ENCODE results near the gene EPB41L3.
"Not testable (repeated sequence)": the region's sequence is repeated elsewhere in the genome, so short reads cannot be mapped to it uniquely, and the experiment has no call there.

EPB41L3 gene

DNA sequence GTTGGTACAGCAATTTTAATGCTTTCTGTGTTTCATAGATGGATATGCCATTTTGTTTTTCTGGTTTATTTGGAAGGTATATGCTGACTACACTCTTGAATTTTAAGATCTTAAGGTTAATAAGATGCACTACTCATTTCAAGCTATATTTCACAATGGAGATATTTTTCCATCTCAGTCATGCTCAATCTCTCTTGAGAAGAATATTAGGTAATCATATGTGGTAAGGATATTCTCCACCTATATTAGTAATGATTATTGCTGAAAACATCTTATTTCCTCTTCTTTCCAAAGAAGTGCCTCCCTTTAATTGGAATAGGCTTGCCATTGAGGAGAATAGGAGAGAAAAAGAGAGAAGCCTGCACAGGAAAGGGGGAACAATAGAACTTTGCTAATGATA is 40.1 kb downstream of the EPB41L3 start:
- FAIRE-seq = no peak
- no peak for DNase-seq (ENCODE audit: insufficient read length, low spot score)

DNA sequence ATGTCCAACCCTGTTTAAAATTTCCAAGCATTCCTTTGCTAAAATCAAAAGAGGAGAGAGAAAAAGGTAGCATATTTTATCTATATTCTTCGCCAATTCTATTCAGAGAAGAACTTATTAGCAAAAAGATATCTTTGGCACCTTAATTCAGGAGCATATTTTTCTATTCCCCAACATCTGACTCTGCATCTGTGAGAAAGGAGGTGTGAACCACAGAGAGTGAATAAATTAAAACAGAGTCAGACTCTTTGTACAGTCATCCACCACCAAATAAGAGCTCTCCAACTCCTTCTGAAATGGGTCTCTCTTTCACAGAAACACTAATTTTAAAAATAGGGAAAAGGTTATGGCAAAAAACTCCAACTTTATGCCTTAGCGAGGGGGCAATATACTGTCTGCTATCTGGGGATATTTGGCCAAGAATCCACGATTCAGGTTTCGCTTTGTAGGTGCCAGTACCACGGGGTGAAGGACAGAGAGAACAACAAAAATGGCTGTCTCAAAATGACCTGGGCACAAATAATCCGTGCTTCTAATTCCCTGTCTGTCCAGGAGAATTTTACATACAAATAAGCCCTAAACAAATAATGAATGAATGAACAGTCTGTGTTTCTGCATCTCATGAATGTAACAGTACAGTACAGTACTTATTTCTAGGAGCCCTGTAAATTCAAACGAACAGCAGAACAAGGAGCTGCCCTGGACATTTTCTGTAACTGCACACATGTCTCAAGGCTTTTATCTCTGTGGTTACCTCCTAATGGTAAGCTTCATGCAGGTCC is 43.4 kb downstream of the EPB41L3 start:
- DNase-seq (ENCODE audit: insufficient read length, low spot score) (no peak), FAIRE-seq (no peak)

- no peak for FAIRE-seq
Measured at GRCh38 chr18:5498452-5498851, 45.3 kb downstream of the EPB41L3 start.

GRCh38 chr18:5496305-5496704 is 47.5 kb downstream of the EPB41L3 start:
- FAIRE-seq = no peak

More at GRCh38 chr18:5498452-5498851, 45.3 kb downstream of the EPB41L3 start:
- no peak for DNase-seq (ENCODE audit: insufficient read length, low spot score)

GRCh38 chr18:5490753-5491480 is 52.9 kb downstream of the EPB41L3 start:
- no peak for DNase-seq (ENCODE audit: insufficient read length, low spot score)
- FAIRE-seq = no peak

More at GRCh38 chr18:5496305-5496704, 47.5 kb downstream of the EPB41L3 start:
- DNase-seq (ENCODE audit: insufficient read length, low spot score) = no peak

- no peak for DNase-seq (ENCODE audit: insufficient read length, low spot score)
- FAIRE-seq = no peak
Measured at GRCh38 chr18:5488844-5489243, 55.0 kb downstream of the EPB41L3 start.

GRCh38 chr18:5488044-5488443 is 55.8 kb downstream of the EPB41L3 start:
- DNase-seq (ENCODE audit: insufficient read length, low spot score); FAIRE-seq: not testable (repeated sequence)

- DNase-seq (ENCODE audit: insufficient read length, low spot score) (no peak), FAIRE-seq (no peak)
Measured at GRCh38 chr18:5484526-5484925, 59.3 kb downstream of the EPB41L3 start.

GRCh38 chr18:5481621-5482020 is 62.2 kb downstream of the EPB41L3 start:
- DNase-seq (ENCODE audit: insufficient read length, low spot score) (no peak), FAIRE-seq (no peak)

GRCh38 chr18:5478261-5478660 is 65.5 kb downstream of the EPB41L3 start:
- DNase-seq (ENCODE audit: insufficient read length, low spot score) = no peak
- FAIRE-seq = no peak

DNA sequence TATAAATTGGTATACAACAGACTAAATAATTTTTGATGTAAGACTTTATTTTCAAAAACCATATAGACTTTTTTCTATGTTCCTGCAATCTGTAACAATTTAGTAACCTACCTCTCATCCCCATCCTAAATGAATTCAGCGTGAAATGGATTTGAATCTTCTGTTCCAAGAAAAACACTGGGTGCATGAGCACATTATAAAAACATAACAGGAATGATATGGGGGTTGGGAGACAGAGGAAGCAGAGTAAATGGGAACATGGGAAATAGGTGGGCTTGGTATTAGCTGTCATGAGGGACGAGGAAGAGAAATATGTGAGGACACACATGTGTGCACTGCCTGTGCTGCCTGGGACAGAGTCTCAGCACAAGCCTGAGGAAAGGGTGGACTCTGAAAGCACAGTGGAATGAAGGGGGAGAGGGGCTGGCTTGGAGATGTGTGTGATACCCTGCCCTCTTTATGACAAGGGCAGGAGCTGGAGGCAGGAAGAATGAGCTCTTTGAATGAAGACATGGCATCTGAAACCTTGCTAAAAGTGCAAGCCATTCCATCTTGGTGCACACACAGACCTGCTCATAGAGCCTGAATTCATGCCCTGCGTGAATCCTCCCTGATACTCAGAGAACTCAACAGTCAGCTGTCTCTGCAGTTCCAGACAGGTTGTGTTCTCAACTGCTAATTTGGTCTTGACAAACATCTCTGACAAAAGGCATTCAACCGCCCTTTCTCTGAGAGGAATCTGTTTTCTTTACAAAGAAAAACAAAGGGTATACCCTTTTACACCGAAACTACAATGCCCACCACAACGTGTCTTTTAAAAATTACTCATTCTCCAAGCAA is 66.6 kb downstream of the EPB41L3 start:
- no peak for FAIRE-seq
- no peak for DNase-seq (ENCODE audit: insufficient read length, low spot score)

DNA sequence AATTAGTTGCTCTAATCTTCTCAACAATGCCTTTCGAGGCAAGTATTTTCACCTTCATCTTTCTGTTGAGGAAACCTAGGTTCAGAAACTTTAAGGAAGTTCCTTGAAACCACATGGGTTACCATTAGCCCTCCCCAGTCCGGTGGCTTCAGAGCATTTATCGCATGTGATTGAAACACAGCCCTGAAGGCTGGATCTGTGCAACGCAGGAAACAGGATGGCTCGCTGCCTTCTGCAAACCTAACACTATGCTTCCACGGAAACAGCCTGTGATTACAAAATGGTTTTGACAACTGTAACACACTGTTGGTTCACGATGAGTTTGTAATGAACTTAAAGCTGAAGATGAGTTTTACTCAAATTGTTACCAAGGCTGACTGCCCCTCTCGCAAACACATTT is 68.5 kb downstream of the EPB41L3 start:
- FAIRE-seq = no peak
- DNase-seq (ENCODE audit: insufficient read length, low spot score) = no peak

GRCh38 chr18:5469340-5469739 is 74.5 kb downstream of the EPB41L3 start:
- FAIRE-seq (no peak), DNase-seq (ENCODE audit: insufficient read length, low spot score) (no peak)

DNA sequence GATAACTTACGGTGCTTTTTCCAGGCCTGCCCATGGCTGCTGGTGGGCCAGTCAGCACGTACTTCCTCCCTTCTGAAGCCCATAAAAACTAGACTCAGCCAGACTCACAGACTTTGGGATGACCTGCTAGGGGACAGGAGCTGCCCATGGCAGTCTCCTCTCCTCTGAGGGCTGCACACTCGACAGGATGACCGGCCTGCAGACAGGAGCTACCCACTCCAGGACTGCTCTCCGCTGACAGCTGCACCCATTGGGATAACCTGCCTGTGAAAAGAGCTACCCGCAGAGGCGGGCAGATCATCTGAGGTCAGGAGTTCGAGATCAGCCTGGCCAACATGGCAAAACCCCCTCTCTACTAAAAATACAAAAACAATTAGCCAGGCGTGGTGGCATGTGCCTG is 75.4 kb downstream of the EPB41L3 start:
- DNase-seq (ENCODE audit: insufficient read length, low spot score) (no peak), FAIRE-seq (no peak)

DNA sequence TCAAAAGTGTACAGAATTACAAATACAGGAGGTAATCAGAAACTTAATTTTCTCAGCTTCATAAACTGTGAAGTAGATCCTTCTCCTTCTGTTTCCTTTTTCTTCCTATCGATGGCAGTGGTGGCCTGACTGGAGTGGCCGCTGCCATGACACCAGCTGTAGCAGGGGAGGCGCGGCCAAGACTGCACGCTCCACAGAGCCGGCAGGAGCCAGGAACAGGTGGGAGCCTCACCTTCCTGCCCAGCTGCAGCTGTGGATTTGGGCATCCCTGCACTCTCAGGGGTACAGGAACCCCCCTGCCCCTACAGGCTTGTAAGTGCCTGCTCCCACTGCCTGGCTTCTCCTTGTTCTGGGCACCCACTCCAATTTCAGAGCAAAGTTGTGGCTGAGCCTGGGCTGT is 76.1 kb downstream of the EPB41L3 start:
- DNase-seq (ENCODE audit: insufficient read length, low spot score) (no peak), FAIRE-seq (no peak)

- DNase-seq (ENCODE audit: insufficient read length, low spot score) (no peak), FAIRE-seq (no peak)
Measured at GRCh38 chr18:5466256-5466655, 77.5 kb downstream of the EPB41L3 start.

DNA sequence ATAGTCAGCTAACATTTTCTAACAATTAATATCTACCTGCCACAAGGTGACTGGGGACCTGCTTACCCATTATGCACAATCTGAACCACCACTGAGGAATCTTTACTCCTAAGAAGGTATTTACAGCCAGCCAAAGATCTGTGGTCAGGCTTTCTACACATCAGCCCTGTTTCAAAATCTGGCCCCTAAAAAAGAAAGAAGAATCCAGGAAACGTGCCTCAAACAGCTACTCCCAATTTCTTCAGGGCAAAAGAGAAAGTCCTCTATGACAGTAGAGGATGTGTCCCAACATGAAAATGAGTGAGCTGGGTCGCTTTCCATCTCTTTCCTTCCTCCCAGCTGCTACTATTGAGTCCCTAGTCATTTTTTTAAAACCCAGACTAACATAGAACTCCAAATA is 79.5 kb downstream of the EPB41L3 start:
- FAIRE-seq = no peak
- DNase-seq (ENCODE audit: insufficient read length, low spot score) = no peak

GRCh38 chr18:5463831-5464230 is 80.0 kb downstream of the EPB41L3 start:
- no peak for FAIRE-seq
- DNase-seq (ENCODE audit: insufficient read length, low spot score) = no peak

GRCh38 chr18:5463390-5463789 is 80.4 kb downstream of the EPB41L3 start:
- FAIRE-seq (no peak), DNase-seq (ENCODE audit: insufficient read length, low spot score) (no peak)

DNA sequence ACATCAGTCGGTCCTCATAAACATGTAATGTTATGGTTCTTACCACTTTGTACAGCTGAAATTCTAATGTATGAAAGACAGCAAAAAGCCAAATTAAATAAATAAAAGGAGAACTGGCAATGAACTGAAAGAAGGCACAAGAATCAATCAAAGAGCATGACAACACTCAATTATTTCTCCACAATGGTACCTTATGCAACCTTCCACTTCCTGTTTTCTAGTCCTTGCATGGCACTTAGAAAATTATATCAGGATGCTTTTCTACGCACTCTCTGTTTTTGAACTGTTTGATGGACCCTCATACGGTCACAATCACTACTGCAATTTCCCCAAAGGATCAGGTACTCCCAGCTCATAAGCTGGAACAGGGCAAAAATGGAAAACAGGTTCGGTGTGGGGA is 81.6 kb downstream of the EPB41L3 start:
- FAIRE-seq (no peak), DNase-seq (ENCODE audit: insufficient read length, low spot score) (no peak)

- DNase-seq (ENCODE audit: insufficient read length, low spot score) (no peak), FAIRE-seq (no peak)
Measured at GRCh38 chr18:5461041-5461440, 82.8 kb downstream of the EPB41L3 start.

Data from GM19239 (cell line).